Measurements from ENCODE around the gene TDRD15. TPM values are rescaled to one million over a fixed set of nuclear protein-coding genes. Genes with fewer than 3 reads are reported as not detected.

Gene TDRD15
- total RNA-seq, 1 donor from 2014 or later: 0.05 TPM

Other genes starting within 250 kb of the TDRD15 start
- 15.9 TPM for gene APOB, start 79.9 kb upstream of the TDRD15 start, total RNA-seq (ENCODE audit: unreplicated experiment)

All from endothelial cell (in vitro differentiated cells).